Uterus (tissue), 2 donors: ENCODE results near the gene THSD4.

Source experiments
- CTCF ChIP-seq, 4 experiments: fragments of 200-600 bp in 2 of 4; fragments of 450-650 bp in 2 of 4; sonication (generic) in 2 of 4; IDR thresholded peaks; one replicate each; pipeline ENCODE4 v1.5.1; 2016 to 2019; ENCODE audit warnings: antibody characterized with exemption in 4 of 4, mild to moderate bottlenecking in 2 of 4, moderate library complexity in 1 of 4
- POLR2A ChIP-seq, 2 donors: fragments of 450-650 bp; IDR thresholded peaks; one replicate each; pipeline ENCODE4 v1.6.1; 2016; ENCODE audit warnings: antibody characterized with exemption in 2 of 2, mild to moderate bottlenecking in 1 of 2, moderate library complexity in 1 of 2

- TF ChIP-seq CTCF (IDR thresholded peaks at IDR 0.05): no peak
- TF ChIP-seq POLR2A (IDR thresholded peaks at IDR 0.05): no peak
Measured at GRCh38 chr15:71437404-71437803, 322.1 kb downstream of the THSD4 start.
